GM18873 (cell line): ENCODE measurements around the gene MAP3K4.
A peak's percentile ranks its signal among the peaks of the same experiment; 100 is the strongest.

ENCODE experiments used
- ATAC-seq: cut with Tn5 transposase; IDR thresholded peaks from one replicate; pipeline ENCODE4 v1.9.1; 2021; ENCODE audit warnings: mild to moderate bottlenecking, moderate library complexity, moderate number of reproducible peaks; ENCODE audit not compliant: unreplicated experiment, low FRiP score

Gene MAP3K4

GRCh38 chr6:160999516-160999915, 7.9 kb downstream of the MAP3K4 start:
- no peak for ATAC-seq

GRCh38 chr6:161000632-161001031, 9.1 kb downstream of the MAP3K4 start:
- ATAC-seq: no peak

- ATAC-seq: no peak
Measured at GRCh38 chr6:161001421-161001820, 9.9 kb downstream of the MAP3K4 start.

GRCh38 chr6:161003336-161003735, 11.8 kb downstream of the MAP3K4 start:
- ATAC-seq: no peak

GRCh38 chr6:161008245-161008644, 16.7 kb downstream of the MAP3K4 start:
- ATAC-seq: no peak

- ATAC-seq: no peak
Measured at GRCh38 chr6:161009991-161010390, 18.4 kb downstream of the MAP3K4 start.

- no peak for ATAC-seq
Measured at GRCh38 chr6:161010418-161010817, 18.8 kb downstream of the MAP3K4 start.

GRCh38 chr6:161011492-161012480, 20.2 kb downstream of the MAP3K4 start:
- ATAC-seq: no peak

- ATAC-seq: no peak
Measured at GRCh38 chr6:161013695-161014094, 22.1 kb downstream of the MAP3K4 start.

GRCh38 chr6:161017766-161018564, 26.4 kb downstream of the MAP3K4 start:
- ATAC-seq: no peak

- no peak for ATAC-seq
Measured at GRCh38 chr6:161019324-161019839, 27.8 kb downstream of the MAP3K4 start.

- no peak for ATAC-seq
Measured at GRCh38 chr6:161021543-161021942, 30.0 kb downstream of the MAP3K4 start.

- no peak for ATAC-seq
Measured at GRCh38 chr6:161021998-161022743, 30.6 kb downstream of the MAP3K4 start.

GRCh38 chr6:161023316-161023715, 31.7 kb downstream of the MAP3K4 start:
- no peak for ATAC-seq

GRCh38 chr6:161024364-161024920, 32.9 kb downstream of the MAP3K4 start:
- no peak for ATAC-seq

GRCh38 chr6:161027385-161027784, 35.8 kb downstream of the MAP3K4 start:
- no peak for ATAC-seq

GRCh38 chr6:161029195-161029809, 37.7 kb downstream of the MAP3K4 start:
- peak; percentile 80 for ATAC-seq

GRCh38 chr6:161031721-161032495, 40.3 kb downstream of the MAP3K4 start:
- ATAC-seq: no peak

GRCh38 chr6:161033667-161034066, 42.1 kb downstream of the MAP3K4 start:
- ATAC-seq: no peak
